SK-N-SH (cell line): ENCODE data around the gene MYBPH. TPM values are rescaled to one million over a fixed set of nuclear protein-coding genes. Genes with fewer than 3 reads are reported as not detected.

Source experiments
- CTCF ChIA-PET: fragments of 300-600, 350-600 bp; formaldehyde crosslinking; extraction: SDS; loops from one replicate; lab custom pipeline; 2021; lab: Yijun Ruan, JAX
- POLR2A ChIA-PET: fragments of 350-600 bp; sonication (Branson Sonifier 250); formaldehyde crosslinking; extraction: SDS; loops from one replicate; lab custom pipeline; 2020; ENCODE audit warnings: antibody characterized with exemption, inconsistent platforms; lab: Yijun Ruan, JAX
- DNase-seq: peaks from one replicate; pipeline ENCODE4 v3.0.0; 2012
- H2AFZ ChIP-seq: fragments of 200-600 bp; sonication (generic); 2 replicates; pipeline ENCODE4 v1.8.1; 2016; ENCODE audit warnings: antibody characterized with exemption, mild to moderate bottlenecking, low read depth
- H3F3A ChIP-seq: fragments of 200-600 bp; sonication (generic); replicated peaks from 2 replicates; pipeline ENCODE3; 2016; ENCODE audit warnings: antibody characterized with exemption, mild to moderate bottlenecking; ENCODE audit not compliant: insufficient read depth
- H3K27ac ChIP-seq, 2 experiments: fragments of 200-500 bp in 1 of 2; fragments of 200-600 bp in 1 of 2; sonication (Bioruptor generic) in 1 of 2; sonication (generic), shearing (Covaris generic) in 1 of 2; 2 replicates each; pipeline versions ENCODE4 v1.5.1 to v1.6.1; 2014 to 2016; ENCODE audit warnings: low read depth in 2 of 2, inconsistent platforms in 1 of 2, low read length in 1 of 2, mild to moderate bottlenecking in 1 of 2, mixed read lengths in 1 of 2
- H3K27me3 ChIP-seq: fragments of 200-600 bp; sonication (generic), shearing (Covaris generic); 2 replicates; pipeline ENCODE4 v1.6.1; 2016; ENCODE audit warnings: mixed run types; ENCODE audit not compliant: insufficient read depth
- H3K36me3 ChIP-seq, 2 experiments: fragments of 200-500 bp in 1 of 2; fragments of 200-600 bp in 1 of 2; sonication (Bioruptor generic) in 1 of 2; sonication (generic) in 1 of 2; replicated peaks in 1 of 2; 2 replicates each; pipeline versions ENCODE3 to v1.5.1; 2014 to 2016; ENCODE audit warnings: low read length in 1 of 2, mild to moderate bottlenecking in 1 of 2; ENCODE audit not compliant: insufficient read depth in 2 of 2, control insufficient read depth in 1 of 2
- H3K4me1 ChIP-seq, 2 experiments: fragments of 200-500 bp in 1 of 2; fragments of 200-600 bp in 1 of 2; sonication (Bioruptor generic) in 1 of 2; sonication (generic), shearing (Covaris generic) in 1 of 2; 2 replicates each; pipeline versions ENCODE4 v1.5.1 to v1.6.1; 2014 to 2016; ENCODE audit warnings: low read depth in 1 of 2, low read length in 1 of 2, mixed run types in 1 of 2; ENCODE audit not compliant: insufficient read depth in 2 of 2, control insufficient read depth in 1 of 2
- H3K4me2 ChIP-seq: fragments of 200-600 bp; sonication (generic), shearing (Covaris generic); 2 replicates; pipeline ENCODE4 v1.6.1; 2017; ENCODE audit warnings: mixed run types
- H3K4me3 ChIP-seq, 2 experiments: fragments of 200-500 bp in 1 of 2; fragments of 200-600 bp in 1 of 2; sonication (Bioruptor generic) in 1 of 2; sonication (generic), shearing (Covaris generic) in 1 of 2; 2 replicates each; pipeline versions ENCODE4 v1.5.1 to v1.8.1; 2014 to 2016; ENCODE audit warnings: low read depth in 2 of 2, inconsistent platforms in 1 of 2, low read length in 1 of 2, mild to moderate bottlenecking in 1 of 2, mixed read lengths in 1 of 2, moderate library complexity in 1 of 2
- H3K79me2 ChIP-seq: fragments of 200-600 bp; sonication (generic); 2 replicates; pipeline ENCODE4 v1.8.1; 2017; ENCODE audit warnings: mild to moderate bottlenecking; ENCODE audit not compliant: insufficient read depth
- H3K9ac ChIP-seq: fragments of 200-600 bp; sonication (generic); 2 replicates; pipeline ENCODE4 v1.6.1; 2017; ENCODE audit warnings: mixed run types
- H3K9me2 ChIP-seq: fragments of 200-600 bp; sonication (generic); 2 replicates; pipeline ENCODE4 v1.6.1; 2017; ENCODE audit warnings: mixed run types
- H3K9me3 ChIP-seq: fragments of 200-600 bp; sonication (generic); 2 replicates; pipeline ENCODE4 v1.6.1; 2017; ENCODE audit warnings: mixed run types, mild to moderate bottlenecking, moderate library complexity
- H4K20me1 ChIP-seq: fragments of 200-600 bp; sonication (generic); 2 replicates; pipeline ENCODE4 v1.6.1; 2017; ENCODE audit warnings: mild to moderate bottlenecking, mixed run types; ENCODE audit not compliant: insufficient read depth
- EP300 ChIP-seq, 2 experiments: IDR thresholded peaks; 2 replicates each; pipeline versions ENCODE4 v1.4.0 to v1.6.1; 2012; ENCODE audit warnings: borderline replicate concordance in 1 of 2, low read depth in 1 of 2, low read length in 1 of 2
- FOSL2 ChIP-seq: IDR thresholded peaks from 2 replicates; pipeline ENCODE4 v1.4.0; 2012; ENCODE audit warnings: low read depth, mild to moderate bottlenecking, moderate library complexity, borderline replicate concordance
- GABPA ChIP-seq: IDR thresholded peaks from 2 replicates; pipeline ENCODE4 v1.4.0; 2012; ENCODE audit warnings: low read depth, mild to moderate bottlenecking
- JUND ChIP-seq: IDR thresholded peaks from 2 replicates; pipeline ENCODE4 v1.4.0; 2012
- RFX5 ChIP-seq: IDR thresholded peaks from 2 replicates; pipeline ENCODE4 v1.6.1; 2012; ENCODE audit warnings: mild to moderate bottlenecking, improper control_type of control experiment, low read length
- TEAD4 ChIP-seq: IDR thresholded peaks from 2 replicates; pipeline ENCODE4 v1.4.0; 2012; ENCODE audit warnings: mild to moderate bottlenecking, borderline replicate concordance; ENCODE audit not compliant: insufficient read depth
- WGBS: methylation state at CpG from one replicate; pipeline ENCODE4 v1.1.6; 2017; ENCODE audit warnings: low lambda C conversion rate; 5-methylcytosine and 5-hydroxymethylcytosine counted together
- polyA plus RNA-seq, 3 experiments: library from polyadenylated mRNA; depleted of rRNA; stranded (reverse); fragments of >200 nt; gene quantifications; 2 replicates each; pipeline ENCODE4 v1.2.3, GENCODE V29; 2012
- TF ChIP-seq, protein P1 (sequence below): IDR thresholded peaks from 2 replicates; pipeline ENCODE4 v1.6.1; 2012; ENCODE audit warnings: mild to moderate bottlenecking, low read depth, low read length, moderate library complexity
- TF ChIP-seq, protein P2 (sequence below): IDR thresholded peaks from 2 replicates; pipeline ENCODE4 v1.4.0; 2012; ENCODE audit warnings: low read depth, borderline replicate concordance

The MYBPH gene
- polyA plus RNA-seq, 1 of the 3 experiments (the other 2 are of a cell fraction) = 0.12 TPM

DNA sequence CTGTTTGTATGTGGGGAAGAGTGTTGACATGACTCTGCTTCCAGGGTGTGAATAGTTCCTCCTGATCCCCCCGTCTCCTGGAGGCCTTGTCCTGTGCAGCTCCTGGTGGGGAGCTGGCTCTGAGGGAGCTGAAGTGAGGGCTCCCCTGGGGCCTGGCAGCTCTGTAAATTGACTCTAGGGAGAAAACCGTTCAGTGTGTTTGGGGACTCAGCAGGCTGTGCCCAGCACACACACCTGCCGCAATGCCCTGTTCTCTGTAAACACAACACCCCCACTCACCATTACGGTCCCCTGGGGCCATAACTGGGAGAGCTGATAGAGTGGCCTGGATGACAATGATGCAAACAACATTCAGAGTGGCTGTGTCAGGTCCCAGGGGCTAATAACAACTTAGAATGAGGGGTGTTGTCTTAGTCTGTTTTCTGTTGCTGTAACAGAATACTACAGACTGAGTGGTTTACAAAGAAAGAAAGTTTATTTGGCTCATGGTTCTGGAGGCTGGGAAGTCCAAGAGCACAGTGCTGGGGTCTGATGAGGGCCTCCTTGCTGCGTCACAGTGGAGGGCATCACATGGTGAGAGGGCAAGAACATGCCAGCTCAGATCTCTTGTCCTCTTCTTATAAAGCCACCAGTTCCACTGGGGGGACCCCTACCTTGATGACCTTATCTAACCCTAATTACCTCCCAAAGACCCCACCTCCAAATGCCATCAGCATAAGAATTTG is 32.8 kb downstream of the MYBPH start (continued):
- TF ChIP-seq, protein P1, sequence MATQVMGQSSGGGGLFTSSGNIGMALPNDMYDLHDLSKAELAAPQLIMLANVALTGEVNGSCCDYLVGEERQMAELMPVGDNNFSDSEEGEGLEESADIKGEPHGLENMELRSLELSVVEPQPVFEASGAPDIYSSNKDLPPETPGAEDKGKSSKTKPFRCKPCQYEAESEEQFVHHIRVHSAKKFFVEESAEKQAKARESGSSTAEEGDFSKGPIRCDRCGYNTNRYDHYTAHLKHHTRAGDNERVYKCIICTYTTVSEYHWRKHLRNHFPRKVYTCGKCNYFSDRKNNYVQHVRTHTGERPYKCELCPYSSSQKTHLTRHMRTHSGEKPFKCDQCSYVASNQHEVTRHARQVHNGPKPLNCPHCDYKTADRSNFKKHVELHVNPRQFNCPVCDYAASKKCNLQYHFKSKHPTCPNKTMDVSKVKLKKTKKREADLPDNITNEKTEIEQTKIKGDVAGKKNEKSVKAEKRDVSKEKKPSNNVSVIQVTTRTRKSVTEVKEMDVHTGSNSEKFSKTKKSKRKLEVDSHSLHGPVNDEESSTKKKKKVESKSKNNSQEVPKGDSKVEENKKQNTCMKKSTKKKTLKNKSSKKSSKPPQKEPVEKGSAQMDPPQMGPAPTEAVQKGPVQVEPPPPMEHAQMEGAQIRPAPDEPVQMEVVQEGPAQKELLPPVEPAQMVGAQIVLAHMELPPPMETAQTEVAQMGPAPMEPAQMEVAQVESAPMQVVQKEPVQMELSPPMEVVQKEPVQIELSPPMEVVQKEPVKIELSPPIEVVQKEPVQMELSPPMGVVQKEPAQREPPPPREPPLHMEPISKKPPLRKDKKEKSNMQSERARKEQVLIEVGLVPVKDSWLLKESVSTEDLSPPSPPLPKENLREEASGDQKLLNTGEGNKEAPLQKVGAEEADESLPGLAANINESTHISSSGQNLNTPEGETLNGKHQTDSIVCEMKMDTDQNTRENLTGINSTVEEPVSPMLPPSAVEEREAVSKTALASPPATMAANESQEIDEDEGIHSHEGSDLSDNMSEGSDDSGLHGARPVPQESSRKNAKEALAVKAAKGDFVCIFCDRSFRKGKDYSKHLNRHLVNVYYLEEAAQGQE = no peak
- TF ChIP-seq JUND (no peak), FOSL2 (no peak)

DNA sequence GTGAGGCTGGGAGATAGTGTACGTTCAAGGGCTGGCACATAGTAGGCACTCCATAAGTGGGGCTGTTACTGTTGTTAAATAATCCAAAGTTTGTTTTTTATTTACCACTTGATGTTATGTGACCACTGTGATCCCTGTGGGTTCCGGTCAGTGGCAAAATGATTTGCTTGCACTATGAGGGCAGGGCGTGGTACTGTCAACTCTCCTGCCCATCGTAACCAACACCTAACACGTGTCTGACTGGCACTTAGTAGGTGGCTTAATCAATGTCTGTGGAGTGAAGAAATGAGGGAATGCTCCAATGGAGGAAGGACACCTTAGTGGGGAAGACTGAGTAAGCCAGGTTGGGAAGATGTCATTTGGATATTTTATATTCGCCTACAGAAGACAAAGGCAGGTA is 33.5 kb downstream of the MYBPH start:
- Histone ChIP-seq H3K79me2 (no peaks in the 10 kb centered on the region), H3K36me3 (no peaks in the 10 kb centered on the region), H3F3A (no peaks in the 10 kb centered on the region), H3K9me2 (no peaks in the 10 kb centered on the region), H3K4me1 (peaks cover 4 to 37% of the 10 kb centered on the region in 2 experiments; a peak in 1 of 4 replicates), H3K4me2 (no peak overlapping the region), H3K9ac (no peak overlapping the region), H3K4me3 (no peak overlapping the region), H3K9me3 (no peaks in the 10 kb centered on the region), H3K27ac (no peak overlapping the region), H2AFZ (no peak overlapping the region), H4K20me1 (no peaks in the 10 kb centered on the region), H3K27me3 (no peaks in the 10 kb centered on the region)
- no peak for DNase-seq
- ChIA-PET POLR2A (no interaction called here), CTCF (interaction anchor here (1.1 to 4.2 kb wide), 6 partner anchors 12 to 127 kb away, joined by 3 to 18 read pairs (median 6); no protein-coding TSS in a partner anchor)
- WGBS = 88% methylated on average over 6 of the region's 6 CpGs
- TF ChIP-seq RFX5 = no peak
- no peak for TF ChIP-seq TEAD4
- TF ChIP-seq GABPA = no peak
- TF ChIP-seq, protein P2, sequence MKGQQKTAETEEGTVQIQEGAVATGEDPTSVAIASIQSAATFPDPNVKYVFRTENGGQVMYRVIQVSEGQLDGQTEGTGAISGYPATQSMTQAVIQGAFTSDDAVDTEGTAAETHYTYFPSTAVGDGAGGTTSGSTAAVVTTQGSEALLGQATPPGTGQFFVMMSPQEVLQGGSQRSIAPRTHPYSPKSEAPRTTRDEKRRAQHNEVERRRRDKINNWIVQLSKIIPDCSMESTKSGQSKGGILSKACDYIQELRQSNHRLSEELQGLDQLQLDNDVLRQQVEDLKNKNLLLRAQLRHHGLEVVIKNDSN = no peak
- no peak for TF ChIP-seq EP300 (IDR thresholded peaks at IDR 0.05; ENCODE audit: borderline replicate concordance in 1 of 2, low read depth in 1 of 2, low read length in 1 of 2)
- TF ChIP-seq, all 33 proteins: peak for 0
